Embryonic facial prominence (tissue), 1 donor: ENCODE measurements around the gene TCF7L2.
A peak's percentile ranks its signal among the peaks of the same experiment; 100 is the strongest.

Experiments used
- DNase-seq: peaks from one replicate; pipeline ENCODE4 v3.0.0-alpha.2; 2016; ENCODE audit errors: extremely low spot score

The TCF7L2 gene

DNA sequence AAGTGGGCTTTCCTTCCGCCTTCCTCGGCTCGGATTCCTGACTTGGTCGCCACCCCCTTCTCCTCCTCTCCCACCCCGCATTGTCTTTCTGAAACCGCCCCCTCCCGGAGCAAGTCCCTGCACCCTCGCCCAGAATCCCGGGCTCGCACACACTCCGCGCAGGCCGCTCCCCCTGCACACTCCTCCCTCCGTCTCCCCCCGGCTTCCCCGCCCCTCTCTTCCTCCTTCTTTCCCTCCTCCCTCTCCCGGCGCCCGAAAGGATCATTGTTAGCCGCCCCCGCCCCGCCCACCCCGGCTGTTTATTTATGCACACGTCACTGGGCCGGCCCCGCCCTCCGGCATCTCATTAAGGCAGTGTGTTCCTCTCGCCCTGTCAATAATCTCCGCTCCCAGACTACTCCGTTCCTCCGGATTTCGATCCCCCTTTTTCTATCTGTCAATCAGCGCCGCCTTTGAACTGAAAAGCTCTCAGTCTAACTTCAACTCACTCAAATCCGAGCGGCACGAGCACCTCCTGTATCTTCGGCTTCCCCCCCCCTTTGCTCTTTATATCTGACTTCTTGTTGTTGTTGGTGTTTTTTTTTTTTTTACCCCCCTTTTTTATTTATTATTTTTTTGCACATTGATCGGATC is at the start of gene TCF7L2:
Gene TCF7L2, plus strand, starts transcription at position 373 of the 633 bp plus-strand sequence. CDS start 510 bp downstream, outside the sequence.
- DNase-seq = peak; percentile 97

DNA sequence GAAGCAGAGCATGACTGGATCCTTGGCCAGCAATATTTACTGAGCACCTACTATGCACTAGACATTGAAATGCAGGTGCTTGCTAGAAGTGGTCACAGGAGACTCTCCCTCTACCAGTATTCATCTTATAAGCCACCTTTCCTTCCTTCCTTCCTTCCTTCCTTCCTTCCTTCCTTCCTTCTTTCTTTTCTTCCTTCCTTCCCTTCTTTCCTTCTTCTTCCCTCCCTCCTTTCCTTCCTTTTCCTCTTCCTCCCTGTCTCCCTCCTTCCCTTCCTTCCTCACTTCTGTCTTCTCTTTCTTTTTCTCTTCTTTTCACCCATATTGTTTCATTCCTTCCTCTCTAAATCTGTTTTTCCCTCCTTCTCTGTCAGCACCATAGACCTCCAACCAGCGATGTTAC is 47.3 kb upstream of the TCF7L2 start:
- DNase-seq = no peak

DNA sequence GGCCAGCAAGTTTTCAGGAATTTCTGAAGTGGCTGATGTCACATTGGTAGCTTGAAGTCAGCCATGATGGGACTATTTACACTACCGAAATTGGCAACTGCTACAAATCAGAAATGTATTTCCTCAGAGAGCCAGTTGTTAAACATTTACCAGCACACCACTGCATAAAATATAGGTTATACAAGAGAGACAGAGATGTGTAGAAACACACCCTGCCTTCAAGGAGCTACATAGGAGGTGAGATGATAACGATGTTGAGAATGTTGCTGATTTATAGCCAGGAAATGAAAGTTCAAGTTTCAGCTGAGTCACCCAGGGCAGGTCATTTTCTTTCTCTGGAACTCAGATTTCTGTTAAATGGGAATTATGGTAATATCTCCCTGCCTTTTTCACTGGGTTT is 46.0 kb upstream of the TCF7L2 start:
- no peak for DNase-seq

- DNase-seq = no peak
Observed at GRCh38 chr10:112906945-112907344, 43.1 kb upstream of the TCF7L2 start.

DNA sequence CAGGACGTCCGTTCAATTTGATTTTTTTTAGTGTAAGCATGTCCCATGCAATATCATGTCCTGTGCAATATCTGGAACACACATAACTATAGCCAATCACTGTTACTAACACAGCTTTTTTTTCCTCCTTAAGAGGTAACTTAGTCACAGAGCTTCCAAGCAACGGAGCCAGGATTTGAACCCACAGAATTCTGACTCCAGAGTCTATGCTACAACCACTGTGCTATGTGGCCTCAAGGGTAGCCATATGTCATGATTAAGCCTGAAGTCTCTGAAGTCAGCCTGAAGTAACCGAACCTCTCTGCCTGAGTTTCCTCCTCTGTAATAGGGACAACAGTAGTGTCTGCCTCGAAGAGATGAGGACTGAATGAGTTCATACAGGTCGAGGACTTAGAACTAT is 42.2 kb upstream of the TCF7L2 start:
- no peak for DNase-seq

- DNase-seq = no peak
Observed at GRCh38 chr10:112911206-112911605, 38.8 kb upstream of the TCF7L2 start.

DNA sequence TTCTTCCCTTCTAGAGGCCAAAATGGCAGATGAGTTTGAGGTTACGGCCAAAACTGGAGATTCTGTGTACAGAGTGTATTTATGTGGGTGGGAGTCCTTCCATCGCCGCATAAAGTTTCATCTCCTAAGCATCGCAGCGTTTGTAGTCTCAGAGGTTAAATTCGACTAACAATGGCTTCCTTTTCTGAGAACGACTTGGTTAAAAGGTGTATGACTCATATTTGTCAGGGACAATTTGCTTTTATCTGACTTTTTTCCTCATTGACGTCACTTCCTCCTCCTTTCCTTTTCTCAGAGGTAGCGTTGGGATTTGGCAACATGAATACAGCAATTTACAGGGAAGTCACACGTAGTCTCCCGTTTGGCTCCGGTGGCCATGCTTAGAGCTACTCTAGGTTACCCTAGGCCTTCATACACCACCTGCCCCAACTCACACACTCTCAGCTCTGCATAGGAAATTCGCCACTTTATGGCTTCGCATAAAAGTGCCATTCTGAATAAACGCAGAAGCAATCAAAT is 37.6 kb upstream of the TCF7L2 start:
- no peak for DNase-seq

- no peak for DNase-seq
Observed at GRCh38 chr10:112913255-112913654, 36.8 kb upstream of the TCF7L2 start.

- DNase-seq = no peak
Observed at GRCh38 chr10:112913661-112914287, 36.3 kb upstream of the TCF7L2 start.

DNA sequence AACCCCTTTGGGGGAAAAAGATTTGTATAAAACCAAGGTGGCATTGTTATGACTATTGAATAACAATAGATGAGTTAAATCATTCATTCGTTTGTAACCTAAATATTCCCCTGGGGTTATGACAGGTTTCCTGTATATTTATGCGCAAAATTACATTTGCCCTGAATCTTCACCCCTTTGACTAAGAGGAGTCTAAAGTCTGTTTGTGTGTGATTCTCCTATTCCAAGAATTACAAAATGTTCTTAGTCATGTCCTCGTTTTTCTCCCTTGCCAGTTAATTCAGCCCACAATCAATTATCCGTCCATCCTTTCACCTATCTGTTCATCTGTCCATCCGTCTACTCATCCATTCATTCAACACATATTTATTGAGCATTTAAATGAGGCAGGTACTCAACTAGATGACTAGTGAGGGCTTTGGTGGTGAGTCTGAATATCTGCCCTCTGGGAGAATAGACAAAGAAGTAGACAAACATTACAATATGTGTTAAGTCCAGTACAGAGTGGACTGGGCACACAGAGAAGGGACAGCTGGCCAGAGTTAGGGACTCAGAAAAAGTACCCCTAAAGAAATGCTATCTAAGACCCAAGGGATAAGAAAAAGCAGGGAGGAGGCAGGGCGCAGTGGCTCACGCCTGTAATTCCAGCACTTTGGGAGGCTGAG is 35.6 kb upstream of the TCF7L2 start:
- DNase-seq = no peak

DNA sequence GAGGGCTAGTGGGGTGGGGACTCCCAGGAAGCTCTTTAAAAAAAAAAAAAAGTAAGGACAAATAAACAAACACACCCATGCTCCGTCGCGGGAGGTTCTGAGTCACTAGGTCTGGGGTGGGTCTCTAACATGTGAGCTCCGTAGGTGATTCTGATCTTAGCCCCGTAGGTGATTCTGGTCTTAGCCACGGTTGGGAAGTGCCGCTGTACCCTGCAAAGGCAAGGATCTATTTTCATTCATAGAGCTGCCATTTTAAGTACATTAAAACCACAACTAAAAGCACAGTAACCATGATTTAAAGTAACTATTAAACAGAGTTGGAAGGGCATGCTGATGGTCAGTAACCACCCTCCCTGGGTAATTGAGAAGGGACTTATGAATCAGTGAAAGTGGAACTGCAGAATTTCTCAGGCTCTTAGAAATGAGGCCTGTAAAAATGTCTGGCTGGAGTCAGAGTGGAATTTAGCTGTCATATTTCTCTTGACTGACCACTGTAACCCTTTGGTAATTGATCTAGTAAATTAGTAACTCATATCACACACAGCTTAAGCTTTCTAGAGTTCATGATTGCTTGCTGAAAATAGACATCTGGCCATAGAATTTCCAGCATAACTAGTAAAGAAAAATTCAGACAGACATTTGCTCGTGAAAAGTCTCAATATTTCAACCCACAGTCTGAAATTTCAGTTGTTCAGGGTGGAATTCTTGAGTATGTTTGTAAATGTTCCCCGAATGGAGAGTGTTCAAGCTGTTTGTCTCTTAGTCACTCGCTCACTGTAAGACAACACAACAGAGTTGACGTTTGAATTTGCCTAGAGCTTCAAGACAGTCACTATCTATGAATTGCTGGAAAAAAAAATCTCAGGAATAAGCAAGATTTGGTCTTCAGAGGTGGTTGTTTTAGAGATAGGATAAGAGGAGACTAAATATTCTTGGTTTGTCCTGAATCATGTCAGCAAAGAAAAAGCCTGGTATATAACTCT is 34.2 kb upstream of the TCF7L2 start:
- DNase-seq = no peak

DNA sequence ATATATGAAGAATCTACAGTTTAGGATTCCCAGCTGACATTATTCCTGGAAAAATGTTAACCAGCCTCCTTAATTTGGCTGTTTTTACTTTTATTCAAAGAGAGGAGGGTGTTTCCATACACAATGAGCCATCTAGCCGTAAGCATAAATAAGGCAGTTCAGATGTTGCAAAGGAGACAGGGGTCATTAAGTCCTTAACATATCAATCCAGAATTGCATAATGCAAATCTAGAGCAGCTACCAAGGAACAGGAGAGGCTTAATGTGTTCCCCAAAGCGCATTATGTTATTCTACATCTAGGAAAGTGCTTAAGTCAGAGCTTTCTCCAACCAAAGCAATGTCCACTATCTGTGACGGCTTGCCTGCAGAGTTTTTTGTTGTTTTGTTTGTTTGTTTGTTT is 32.4 kb upstream of the TCF7L2 start:
- no peak for DNase-seq

DNA sequence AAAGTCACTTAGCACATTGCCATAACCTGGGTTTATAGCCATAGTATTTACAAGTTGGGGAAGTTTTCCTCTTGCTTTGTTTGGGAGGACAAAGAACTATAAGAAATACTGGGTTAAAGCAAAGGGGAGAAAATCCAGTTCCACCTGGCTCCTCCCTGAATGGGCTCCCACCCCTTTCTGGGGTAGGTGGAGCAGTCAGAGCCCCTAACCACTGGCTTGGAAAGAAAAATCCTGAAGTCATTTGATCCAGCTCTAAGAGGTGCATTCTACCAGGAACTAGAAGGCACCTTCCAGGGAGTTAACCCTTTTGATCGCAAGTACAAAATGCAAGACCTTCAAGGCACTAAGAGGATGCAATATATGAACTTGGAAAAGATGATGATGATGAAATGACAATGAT is 31.3 kb upstream of the TCF7L2 start:
- no peak for DNase-seq

DNA sequence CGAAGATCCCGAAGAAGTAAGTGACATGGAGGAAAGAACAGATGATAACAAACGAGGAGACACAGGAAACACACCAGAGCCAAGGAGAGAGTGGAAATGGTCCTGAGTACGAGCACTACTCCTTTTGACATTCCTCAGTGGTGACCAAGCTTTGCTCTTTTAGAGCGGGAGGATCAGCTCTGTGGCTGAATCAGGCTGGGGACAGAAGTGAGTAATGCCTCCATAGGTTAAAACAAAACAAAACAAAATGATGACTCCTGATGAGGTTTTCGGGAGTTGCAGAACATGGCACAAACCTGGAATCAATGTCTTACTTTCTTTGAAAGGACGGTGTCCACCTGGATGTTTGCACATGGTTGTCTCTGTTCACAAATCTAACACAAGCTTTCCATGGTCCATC is 30.3 kb upstream of the TCF7L2 start:
- DNase-seq = no peak

DNA sequence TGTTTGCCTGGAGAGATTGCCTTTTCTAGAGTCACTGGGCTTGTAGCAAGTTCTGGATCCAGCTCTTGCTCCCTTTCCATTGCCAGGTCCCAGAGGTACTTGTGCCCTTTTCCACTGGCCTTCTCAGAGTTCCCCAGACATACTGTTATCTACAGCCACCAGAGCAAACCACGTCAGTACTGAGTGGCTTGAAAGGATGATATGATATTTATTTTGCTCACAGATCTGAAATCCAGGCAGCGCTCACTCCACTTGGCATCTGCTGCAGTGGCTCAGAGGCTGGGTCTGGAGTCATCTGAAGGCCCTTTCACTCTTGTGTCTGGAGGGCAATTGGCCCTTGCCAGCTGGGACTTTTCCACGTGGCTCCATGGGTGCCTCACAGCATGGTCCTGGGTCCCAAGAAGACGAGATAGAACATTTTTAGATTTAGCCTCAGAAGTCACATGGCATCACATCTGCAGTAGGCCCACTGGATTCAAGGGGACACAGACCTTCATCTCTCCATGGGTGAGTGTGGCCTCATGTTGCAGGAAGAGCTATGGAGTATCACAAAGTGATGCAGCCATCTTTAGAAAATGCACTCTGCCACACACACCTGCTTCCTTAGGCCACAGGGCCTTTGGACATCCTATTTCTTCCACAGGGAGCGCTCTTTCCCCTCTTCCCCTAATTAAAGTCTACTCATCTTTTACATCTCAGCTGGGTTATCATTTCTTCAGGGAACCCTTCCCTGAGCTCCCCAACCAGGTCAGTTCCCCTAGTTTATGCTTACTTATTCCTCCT is 22.9 kb upstream of the TCF7L2 start:
- DNase-seq = no peak

DNA sequence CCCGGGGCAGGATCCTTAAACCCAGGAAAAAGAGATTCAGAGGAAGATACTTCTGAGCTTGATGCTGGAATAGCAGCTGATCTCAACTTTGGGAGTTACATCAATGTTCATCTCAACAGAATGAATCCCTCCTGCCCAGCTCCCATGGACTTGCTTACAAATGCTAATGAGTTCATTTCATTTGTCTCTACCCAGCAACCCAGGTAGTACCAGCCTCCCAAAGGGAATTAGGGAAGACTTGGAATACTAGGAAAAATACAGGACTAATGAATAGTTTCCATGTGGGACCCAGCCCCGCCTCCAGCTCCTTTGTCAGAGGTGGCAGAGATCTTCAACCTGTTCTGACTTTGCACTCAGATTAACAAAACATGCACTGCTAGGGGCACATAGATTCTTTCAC is 22.1 kb upstream of the TCF7L2 start:
- no peak for DNase-seq

- DNase-seq = no peak
Observed at GRCh38 chr10:112932658-112933057, 17.4 kb upstream of the TCF7L2 start.

- DNase-seq = no peak
Observed at GRCh38 chr10:112934193-112934592, 15.9 kb upstream of the TCF7L2 start.

- no peak for DNase-seq
Observed at GRCh38 chr10:112938808-112939482, 11.1 kb upstream of the TCF7L2 start.

DNA sequence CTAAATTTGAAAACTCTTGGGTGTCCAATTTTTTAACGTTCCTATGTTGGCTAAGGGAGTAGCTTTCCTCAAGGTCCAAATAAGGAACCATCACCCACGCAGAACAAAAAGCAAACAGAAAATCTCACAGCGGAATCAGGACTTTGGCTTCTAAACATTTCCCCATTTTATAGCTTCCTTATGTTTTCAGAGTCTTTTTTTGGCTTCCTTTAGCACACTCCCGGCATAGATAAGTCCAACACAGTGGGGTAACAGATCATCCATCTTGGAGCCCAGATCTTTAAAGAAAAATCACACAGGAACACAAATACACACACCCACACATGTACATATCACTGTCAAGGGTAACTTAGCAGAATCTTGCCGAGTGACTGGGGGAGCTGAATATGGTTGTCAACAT is 4.2 kb upstream of the TCF7L2 start:
- DNase-seq = no peak
